WTC11 (cell line): Measurements from ENCODE around the gene ADAMTS19. TPM values are rescaled to one million over a fixed set of nuclear protein-coding genes. Genes with fewer than 3 reads are reported as not detected.
A peak's percentile ranks its signal among the peaks of the same experiment; 100 is the strongest.

Experiments used
- ATAC-seq: fragments of 200-7000 bp; cut with Tn5 transposase; 2 replicates; pipeline ENCODE4 v1.10.0; 2021; ENCODE audit warnings: mild to moderate bottlenecking, moderate library complexity
- CTCF ChIA-PET: fragments of 300-600 bp; sonication (Branson Sonifier 250); formaldehyde crosslinking; loops from one replicate; lab custom pipeline; 2021; ENCODE audit warnings: antibody characterized with exemption; lab: Charles Lee
- POLR2A ChIA-PET: fragments of 350-600 bp; sonication (Branson Sonifier 250); formaldehyde crosslinking; loops from one replicate; lab custom pipeline; 2021; ENCODE audit warnings: antibody characterized with exemption; lab: Charles Lee
- DNase-seq: peaks from one replicate; pipeline ENCODE4 v3.0.0; 2021; ENCODE audit warnings: low spot score
- H3K27ac Mint-ChIP-seq: 2 replicates; pipeline ENCODE4 v1.8.0; 2021; ENCODE audit warnings: mixed read lengths
- H3K27me3 Mint-ChIP-seq: 2 replicates; pipeline ENCODE4 v1.8.0; 2021; ENCODE audit warnings: low read depth, mild to moderate bottlenecking, moderate library complexity, mixed read lengths
- H3K36me3 Mint-ChIP-seq: 2 replicates; pipeline ENCODE4 v1.8.0; 2021; ENCODE audit warnings: mixed read lengths
- H3K4me1 Mint-ChIP-seq: 2 replicates; pipeline ENCODE4 v1.8.0; 2022; ENCODE audit warnings: mixed read lengths
- H3K4me3 Mint-ChIP-seq: 2 replicates; pipeline ENCODE4 v1.8.0; 2021; ENCODE audit warnings: mild to moderate bottlenecking, moderate library complexity, mixed read lengths
- H3K9me3 Mint-ChIP-seq: 2 replicates; pipeline ENCODE4 v1.8.0; 2021; ENCODE audit warnings: mixed read lengths
- CREM ChIP-seq: sonication (generic); formaldehyde crosslinking; IDR thresholded peaks from 2 replicates; pipeline ENCODE4 v1.8.1; 2022; ENCODE audit warnings: mild to moderate bottlenecking, missing genetic modification reagents, moderate library complexity
- NFYB ChIP-seq: sonication (generic); formaldehyde crosslinking; conservative IDR thresholded peaks from 2 replicates; pipeline ENCODE4 v1.8.0; 2022; ENCODE audit warnings: low read depth, missing genetic modification reagents
- PRRX2 ChIP-seq: fragments of 250-450 bp; sonication (Bioruptor Pico); IDR thresholded peaks from 2 replicates; pipeline ENCODE4 v1.8.0; 2021; ENCODE audit warnings: mild to moderate bottlenecking
- SOX15 ChIP-seq: fragments of 250-450 bp; sonication (Bioruptor Pico); IDR thresholded peaks from 2 replicates; pipeline ENCODE4 v1.9.0; 2021; ENCODE audit warnings: mild to moderate bottlenecking
- TP53 ChIP-seq: sonication (generic); formaldehyde crosslinking; IDR thresholded peaks from 2 replicates; pipeline ENCODE4 v1.8.1; 2023; ENCODE audit warnings: mild to moderate bottlenecking, missing genetic modification reagents
- ZNF263 ChIP-seq: sonication (generic); formaldehyde crosslinking; IDR thresholded peaks from 2 replicates; pipeline ENCODE4 v1.8.1; 2022; ENCODE audit warnings: low read depth, mild to moderate bottlenecking, moderate library complexity, missing genetic modification reagents
- ZNF416 ChIP-seq: fragments of 250-450 bp; sonication (Bioruptor Pico); IDR thresholded peaks from 2 replicates; pipeline ENCODE4 v1.9.0; 2021; ENCODE audit warnings: mild to moderate bottlenecking, inconsistent platforms
- ZNF423 ChIP-seq: fragments of 250-450 bp; sonication (Bioruptor Pico); IDR thresholded peaks from 2 replicates; pipeline ENCODE4 v2.1.2; 2022; ENCODE audit warnings: mild to moderate bottlenecking, moderate library complexity
- ZNF671 ChIP-seq: fragments of 250-450 bp; sonication (Bioruptor Pico); IDR thresholded peaks from 2 replicates; pipeline ENCODE4 v1.8.0; 2021; ENCODE audit warnings: mild to moderate bottlenecking
- total RNA-seq: library from RNA; stranded (reverse); gene quantifications from 3 replicates; pipeline ENCODE4 v1.2.3, GENCODE V29; 2021
- TF ChIP-seq, protein P1 (sequence below): fragments of 200-600 bp; IDR thresholded peaks from 2 replicates; pipeline ENCODE4 v1.8.0; 2022; ENCODE audit warnings: antibody characterized with exemption
- TF ChIP-seq, protein P2 (sequence below): fragments of 250-450 bp; sonication (Bioruptor Pico); IDR thresholded peaks from 2 replicates; pipeline ENCODE4 v2.1.2; 2022; ENCODE audit warnings: mild to moderate bottlenecking, moderate library complexity
- TF ChIP-seq, protein P3 (sequence below): sonication (generic); formaldehyde crosslinking; conservative IDR thresholded peaks from 2 replicates; pipeline ENCODE4 v1.8.1; 2023; ENCODE audit warnings: mild to moderate bottlenecking, low read depth, missing genetic modification reagents, moderate library complexity
- TF ChIP-seq, protein P4 (sequence below): sonication (generic); formaldehyde crosslinking; IDR thresholded peaks from 2 replicates; pipeline ENCODE4 v1.8.1; 2022; ENCODE audit warnings: mild to moderate bottlenecking, missing genetic modification reagents, moderate library complexity, borderline replicate concordance
- TF ChIP-seq, protein P5 (sequence below): fragments of 250-450 bp; sonication (Bioruptor Pico); IDR thresholded peaks from 2 replicates; pipeline ENCODE4 v1.9.0; 2021; ENCODE audit warnings: moderate library complexity, mild to moderate bottlenecking, inconsistent platforms, borderline replicate concordance
- TF ChIP-seq, protein P6 (sequence below): sonication (generic); formaldehyde crosslinking; IDR thresholded peaks from 2 replicates; pipeline ENCODE4 v1.8.1; 2023; ENCODE audit warnings: mild to moderate bottlenecking, missing genetic modification reagents, moderate library complexity
- TF ChIP-seq, protein P7 (sequence below): sonication (generic); formaldehyde crosslinking; conservative IDR thresholded peaks from 2 replicates; pipeline ENCODE4 v1.8.1; 2022; ENCODE audit warnings: mild to moderate bottlenecking, missing genetic modification reagents

The ADAMTS19 gene
- total RNA-seq, 1 experiment from 2014 or later, result 28.0 TPM

DNA sequence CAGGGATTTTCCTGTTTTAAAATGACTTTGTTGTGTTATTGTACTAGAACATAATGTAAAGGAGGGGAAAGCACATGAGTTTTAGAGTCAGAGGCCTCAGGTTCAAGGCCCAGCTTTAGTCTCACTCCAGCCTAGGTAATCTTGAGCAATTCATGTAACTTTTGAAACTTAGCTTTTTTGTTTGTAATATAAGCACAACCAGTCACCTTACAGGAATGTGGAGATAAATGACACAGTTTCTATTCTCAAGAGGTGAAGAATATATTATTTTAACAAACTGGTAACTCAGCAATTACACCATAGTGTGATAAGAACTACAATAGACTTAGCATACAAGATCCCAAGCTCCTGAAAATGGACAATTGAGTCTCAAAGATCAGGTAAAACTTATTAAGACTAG is 51.2 kb downstream of the ADAMTS19 start:
- peaks cover 19% of the 10 kb centered on the region for H3K9me3 Mint-ChIP-seq
- ATAC-seq (no peak), DNase-seq (no peak)
- H3K27ac Mint-ChIP-seq, result peak overlapping the region; percentile 12; the same call in 1 of the 2 replicates
- TF ChIP-seq, protein P1, sequence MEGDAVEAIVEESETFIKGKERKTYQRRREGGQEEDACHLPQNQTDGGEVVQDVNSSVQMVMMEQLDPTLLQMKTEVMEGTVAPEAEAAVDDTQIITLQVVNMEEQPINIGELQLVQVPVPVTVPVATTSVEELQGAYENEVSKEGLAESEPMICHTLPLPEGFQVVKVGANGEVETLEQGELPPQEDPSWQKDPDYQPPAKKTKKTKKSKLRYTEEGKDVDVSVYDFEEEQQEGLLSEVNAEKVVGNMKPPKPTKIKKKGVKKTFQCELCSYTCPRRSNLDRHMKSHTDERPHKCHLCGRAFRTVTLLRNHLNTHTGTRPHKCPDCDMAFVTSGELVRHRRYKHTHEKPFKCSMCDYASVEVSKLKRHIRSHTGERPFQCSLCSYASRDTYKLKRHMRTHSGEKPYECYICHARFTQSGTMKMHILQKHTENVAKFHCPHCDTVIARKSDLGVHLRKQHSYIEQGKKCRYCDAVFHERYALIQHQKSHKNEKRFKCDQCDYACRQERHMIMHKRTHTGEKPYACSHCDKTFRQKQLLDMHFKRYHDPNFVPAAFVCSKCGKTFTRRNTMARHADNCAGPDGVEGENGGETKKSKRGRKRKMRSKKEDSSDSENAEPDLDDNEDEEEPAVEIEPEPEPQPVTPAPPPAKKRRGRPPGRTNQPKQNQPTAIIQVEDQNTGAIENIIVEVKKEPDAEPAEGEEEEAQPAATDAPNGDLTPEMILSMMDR, result no peak
- TF ChIP-seq ZNF263 (CRISPR knock-in tag) (no peak), ZNF671 (CRISPR knock-in tag) (no peak), ZNF423 (CRISPR knock-in tag) (no peak), SOX15 (no peak), TP53 (CRISPR knock-in tag) (no peak)
- TF ChIP-seq, protein P2, sequence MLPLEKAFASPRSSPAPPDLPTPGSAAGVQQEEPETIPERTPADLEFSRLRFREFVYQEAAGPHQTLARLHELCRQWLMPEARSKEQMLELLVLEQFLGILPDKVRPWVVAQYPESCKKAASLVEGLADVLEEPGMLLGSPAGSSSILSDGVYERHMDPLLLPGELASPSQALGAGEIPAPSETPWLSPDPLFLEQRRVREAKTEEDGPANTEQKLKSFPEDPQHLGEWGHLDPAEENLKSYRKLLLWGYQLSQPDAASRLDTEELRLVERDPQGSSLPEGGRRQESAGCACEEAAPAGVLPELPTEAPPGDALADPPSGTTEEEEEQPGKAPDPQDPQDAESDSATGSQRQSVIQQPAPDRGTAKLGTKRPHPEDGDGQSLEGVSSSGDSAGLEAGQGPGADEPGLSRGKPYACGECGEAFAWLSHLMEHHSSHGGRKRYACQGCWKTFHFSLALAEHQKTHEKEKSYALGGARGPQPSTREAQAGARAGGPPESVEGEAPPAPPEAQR, result no peak
- TF ChIP-seq, protein P3, sequence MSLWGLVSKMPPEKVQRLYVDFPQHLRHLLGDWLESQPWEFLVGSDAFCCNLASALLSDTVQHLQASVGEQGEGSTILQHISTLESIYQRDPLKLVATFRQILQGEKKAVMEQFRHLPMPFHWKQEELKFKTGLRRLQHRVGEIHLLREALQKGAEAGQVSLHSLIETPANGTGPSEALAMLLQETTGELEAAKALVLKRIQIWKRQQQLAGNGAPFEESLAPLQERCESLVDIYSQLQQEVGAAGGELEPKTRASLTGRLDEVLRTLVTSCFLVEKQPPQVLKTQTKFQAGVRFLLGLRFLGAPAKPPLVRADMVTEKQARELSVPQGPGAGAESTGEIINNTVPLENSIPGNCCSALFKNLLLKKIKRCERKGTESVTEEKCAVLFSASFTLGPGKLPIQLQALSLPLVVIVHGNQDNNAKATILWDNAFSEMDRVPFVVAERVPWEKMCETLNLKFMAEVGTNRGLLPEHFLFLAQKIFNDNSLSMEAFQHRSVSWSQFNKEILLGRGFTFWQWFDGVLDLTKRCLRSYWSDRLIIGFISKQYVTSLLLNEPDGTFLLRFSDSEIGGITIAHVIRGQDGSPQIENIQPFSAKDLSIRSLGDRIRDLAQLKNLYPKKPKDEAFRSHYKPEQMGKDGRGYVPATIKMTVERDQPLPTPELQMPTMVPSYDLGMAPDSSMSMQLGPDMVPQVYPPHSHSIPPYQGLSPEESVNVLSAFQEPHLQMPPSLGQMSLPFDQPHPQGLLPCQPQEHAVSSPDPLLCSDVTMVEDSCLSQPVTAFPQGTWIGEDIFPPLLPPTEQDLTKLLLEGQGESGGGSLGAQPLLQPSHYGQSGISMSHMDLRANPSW (CRISPR knock-in tag), result no peak
- TF ChIP-seq, protein P4, sequence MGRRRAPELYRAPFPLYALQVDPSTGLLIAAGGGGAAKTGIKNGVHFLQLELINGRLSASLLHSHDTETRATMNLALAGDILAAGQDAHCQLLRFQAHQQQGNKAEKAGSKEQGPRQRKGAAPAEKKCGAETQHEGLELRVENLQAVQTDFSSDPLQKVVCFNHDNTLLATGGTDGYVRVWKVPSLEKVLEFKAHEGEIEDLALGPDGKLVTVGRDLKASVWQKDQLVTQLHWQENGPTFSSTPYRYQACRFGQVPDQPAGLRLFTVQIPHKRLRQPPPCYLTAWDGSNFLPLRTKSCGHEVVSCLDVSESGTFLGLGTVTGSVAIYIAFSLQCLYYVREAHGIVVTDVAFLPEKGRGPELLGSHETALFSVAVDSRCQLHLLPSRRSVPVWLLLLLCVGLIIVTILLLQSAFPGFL, result no peak
- H3K27me3 Mint-ChIP-seq, result no peaks in the 10 kb centered on the region
- H3K4me1 Mint-ChIP-seq, result no peaks in the 10 kb centered on the region
- H3K4me3 Mint-ChIP-seq, result no peak overlapping the region
- H3K36me3 Mint-ChIP-seq, result peaks cover 38% of the 10 kb centered on the region
- CTCF ChIA-PET, result no interaction called here
- POLR2A ChIA-PET, result no interaction called here

DNA sequence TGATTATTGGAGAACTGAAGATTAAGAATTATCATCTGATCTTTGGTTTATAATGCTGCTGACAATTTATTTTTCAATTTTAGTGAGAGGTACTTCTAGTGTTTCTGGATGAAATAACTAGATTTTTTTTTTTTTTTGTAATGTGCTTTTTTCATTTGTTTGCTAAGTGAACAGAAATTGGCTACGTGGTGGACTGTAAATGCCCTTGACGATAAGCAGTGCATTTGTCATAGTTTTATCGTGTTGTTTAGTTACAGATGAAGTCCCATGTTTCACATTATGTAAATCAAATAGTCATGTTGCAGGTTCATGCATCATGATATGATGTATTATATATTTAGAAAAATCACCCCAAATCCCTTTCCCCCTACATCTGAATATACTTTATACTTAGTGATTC is 81.0 kb downstream of the ADAMTS19 start:
- Mint-ChIP-seq H3K4me1 (peaks cover 8% of the 10 kb centered on the region), H3K4me3 (no peak overlapping the region), H3K27me3 (no peaks in the 10 kb centered on the region), H3K27ac (no peak overlapping the region), H3K9me3 (peaks cover 9% of the 10 kb centered on the region), H3K36me3 (peaks cover 20% of the 10 kb centered on the region)
- TF ChIP-seq NFYB (CRISPR knock-in tag) (no peak), CREM (CRISPR knock-in tag) (no peak), PRRX2 (CRISPR knock-in tag) (no peak), ZNF416 (no peak)
- TF ChIP-seq, protein P5, sequence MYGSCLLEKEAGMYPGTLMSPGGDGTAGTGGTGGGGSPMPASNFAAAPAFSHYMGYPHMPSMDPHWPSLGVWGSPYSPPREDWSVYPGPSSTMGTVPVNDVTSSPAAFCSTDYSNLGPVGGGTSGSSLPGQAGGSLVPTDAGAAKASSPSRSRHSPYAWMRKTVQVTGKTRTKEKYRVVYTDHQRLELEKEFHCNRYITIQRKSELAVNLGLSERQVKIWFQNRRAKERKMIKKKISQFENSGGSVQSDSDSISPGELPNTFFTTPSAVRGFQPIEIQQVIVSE (CRISPR knock-in tag), result no peak
- TF ChIP-seq, protein P6, sequence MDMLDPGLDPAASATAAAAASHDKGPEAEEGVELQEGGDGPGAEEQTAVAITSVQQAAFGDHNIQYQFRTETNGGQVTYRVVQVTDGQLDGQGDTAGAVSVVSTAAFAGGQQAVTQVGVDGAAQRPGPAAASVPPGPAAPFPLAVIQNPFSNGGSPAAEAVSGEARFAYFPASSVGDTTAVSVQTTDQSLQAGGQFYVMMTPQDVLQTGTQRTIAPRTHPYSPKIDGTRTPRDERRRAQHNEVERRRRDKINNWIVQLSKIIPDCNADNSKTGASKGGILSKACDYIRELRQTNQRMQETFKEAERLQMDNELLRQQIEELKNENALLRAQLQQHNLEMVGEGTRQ (CRISPR knock-in tag), result no peak
- TF ChIP-seq, protein P7, sequence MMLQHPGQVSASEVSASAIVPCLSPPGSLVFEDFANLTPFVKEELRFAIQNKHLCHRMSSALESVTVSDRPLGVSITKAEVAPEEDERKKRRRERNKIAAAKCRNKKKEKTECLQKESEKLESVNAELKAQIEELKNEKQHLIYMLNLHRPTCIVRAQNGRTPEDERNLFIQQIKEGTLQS (CRISPR knock-in tag), result no peak
- ATAC-seq (no peak), DNase-seq (no peak)
- ChIA-PET POLR2A (no interaction called here), CTCF (no interaction called here)
